GM19240 (cell line): ENCODE measurements around the gene NOC4L.

Source experiments
- DNase-seq: peaks from one replicate; pipeline ENCODE4 v3.0.0; 2011; ENCODE audit warnings: low spot score; ENCODE audit not compliant: insufficient read length

Gene NOC4L

GRCh38 chr12:132196873-132197390 is 52.7 kb downstream of the NOC4L start:
- DNase-seq = no peak

DNA sequence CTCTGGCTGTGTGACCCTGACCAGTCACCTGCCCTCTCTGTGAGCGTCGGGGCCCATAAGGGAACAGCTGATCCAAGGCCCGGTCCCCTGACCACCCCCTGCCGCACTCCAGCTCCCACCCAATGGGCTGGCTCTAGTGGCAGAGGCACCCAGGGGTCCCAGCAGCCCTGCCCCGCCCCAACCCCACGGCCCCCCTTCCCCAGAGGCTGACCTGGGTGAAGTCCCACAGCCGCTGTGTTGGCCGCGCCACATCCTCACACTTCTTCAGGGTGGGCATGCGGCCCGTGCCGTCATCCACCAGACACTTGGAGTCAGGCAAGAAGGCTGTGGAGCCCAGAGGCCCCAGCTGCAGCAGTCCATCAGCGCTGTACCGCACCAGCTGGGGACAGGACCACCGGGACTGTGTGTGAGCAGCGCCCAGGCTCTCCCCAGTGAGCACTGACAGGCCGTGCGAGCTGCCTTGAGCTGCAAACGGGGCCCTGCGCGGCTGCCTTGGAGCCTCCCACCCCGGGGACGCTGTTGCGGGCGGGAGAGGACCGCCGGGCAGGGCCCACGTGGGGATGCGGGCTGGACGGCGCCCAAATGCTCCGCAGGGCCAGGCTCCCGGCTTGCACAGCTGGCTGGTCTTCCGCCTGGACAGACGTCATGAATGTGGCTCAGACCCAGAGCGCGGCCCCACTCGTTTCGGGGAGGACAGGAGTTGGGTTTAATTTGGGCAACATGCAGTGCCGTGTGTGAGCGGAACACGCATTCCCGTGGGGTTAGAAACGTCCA is 53.5 kb downstream of the NOC4L start:
- no peak for DNase-seq

DNA sequence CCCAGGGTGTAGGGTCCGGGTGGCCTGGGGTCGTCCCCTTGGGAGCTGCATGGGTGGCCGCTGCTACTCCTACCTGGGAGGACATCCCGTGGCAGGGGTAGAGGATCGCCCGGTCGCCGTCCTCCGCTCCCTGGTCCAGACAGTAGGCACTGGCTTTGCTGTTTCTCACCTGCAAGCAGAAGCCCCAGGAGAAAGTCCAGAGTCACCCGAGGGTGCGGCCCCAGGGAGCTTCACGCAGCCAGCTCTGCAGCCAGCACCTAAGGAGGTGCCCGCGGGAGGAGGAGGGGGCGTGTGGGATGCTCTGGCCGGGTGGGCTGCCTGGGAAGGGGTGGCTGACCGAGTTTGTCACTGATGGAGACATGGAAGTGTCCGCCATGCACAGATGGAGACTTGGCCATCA is 54.8 kb downstream of the NOC4L start:
- DNase-seq = no peak

DNA sequence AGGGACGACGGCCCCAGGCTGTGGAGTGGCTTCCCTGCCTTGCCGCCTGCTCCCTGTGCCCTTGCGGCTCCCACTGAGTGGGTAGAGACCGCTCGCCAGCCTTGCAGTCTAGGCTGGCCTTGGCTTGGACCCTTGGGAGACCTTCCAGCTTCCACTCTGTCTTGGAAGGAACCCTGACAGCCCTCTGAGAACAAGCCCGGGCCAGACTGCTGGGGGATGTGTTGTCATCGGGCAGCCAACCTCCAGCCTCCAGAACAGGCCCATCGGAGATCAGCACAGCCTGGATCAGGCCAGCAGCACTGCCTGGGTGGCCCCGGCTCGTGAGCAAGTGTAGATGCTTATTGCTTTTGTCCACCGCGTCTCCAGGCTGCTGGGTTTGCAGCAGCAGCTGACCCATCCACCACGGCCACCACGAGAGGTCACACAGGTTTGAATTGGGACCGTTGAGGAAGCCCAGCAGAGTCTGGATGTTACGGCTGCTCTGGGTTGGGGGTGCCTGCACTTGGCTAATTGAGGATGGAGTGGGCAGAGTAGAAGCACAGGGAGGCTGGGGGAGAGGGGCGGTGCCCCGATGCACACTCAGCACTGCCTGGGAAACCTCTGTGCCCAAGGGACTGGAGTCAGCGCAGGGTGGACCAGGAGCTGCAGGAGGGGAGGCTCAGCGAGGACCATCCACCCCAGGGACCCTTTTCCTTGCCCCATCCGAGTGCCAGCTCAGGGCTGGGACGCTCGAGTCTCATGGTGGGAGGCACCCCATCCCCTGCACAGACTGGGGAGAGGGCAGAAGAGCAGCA is 55.5 kb downstream of the NOC4L start:
- no peak for DNase-seq

DNA sequence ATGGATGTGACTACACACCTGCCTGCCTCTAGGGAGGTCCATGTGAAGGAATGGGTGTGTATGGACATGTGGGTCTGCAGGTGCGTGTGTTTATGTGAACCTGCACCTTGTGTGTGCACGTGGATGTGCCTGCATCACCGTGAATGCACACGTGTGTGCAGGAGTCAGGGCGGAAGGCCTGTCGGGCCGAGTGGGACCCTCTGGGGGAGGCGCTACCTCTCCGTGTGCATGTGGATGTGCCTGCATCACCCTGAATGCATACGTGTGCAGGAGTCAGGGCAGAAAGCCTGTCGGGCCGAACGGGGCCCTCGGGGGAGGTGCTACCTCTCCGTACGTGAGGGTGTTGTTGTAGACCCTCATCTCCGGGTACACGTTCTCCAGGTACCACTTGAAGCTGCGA is 56.5 kb downstream of the NOC4L start:
- DNase-seq = no peak

DNA sequence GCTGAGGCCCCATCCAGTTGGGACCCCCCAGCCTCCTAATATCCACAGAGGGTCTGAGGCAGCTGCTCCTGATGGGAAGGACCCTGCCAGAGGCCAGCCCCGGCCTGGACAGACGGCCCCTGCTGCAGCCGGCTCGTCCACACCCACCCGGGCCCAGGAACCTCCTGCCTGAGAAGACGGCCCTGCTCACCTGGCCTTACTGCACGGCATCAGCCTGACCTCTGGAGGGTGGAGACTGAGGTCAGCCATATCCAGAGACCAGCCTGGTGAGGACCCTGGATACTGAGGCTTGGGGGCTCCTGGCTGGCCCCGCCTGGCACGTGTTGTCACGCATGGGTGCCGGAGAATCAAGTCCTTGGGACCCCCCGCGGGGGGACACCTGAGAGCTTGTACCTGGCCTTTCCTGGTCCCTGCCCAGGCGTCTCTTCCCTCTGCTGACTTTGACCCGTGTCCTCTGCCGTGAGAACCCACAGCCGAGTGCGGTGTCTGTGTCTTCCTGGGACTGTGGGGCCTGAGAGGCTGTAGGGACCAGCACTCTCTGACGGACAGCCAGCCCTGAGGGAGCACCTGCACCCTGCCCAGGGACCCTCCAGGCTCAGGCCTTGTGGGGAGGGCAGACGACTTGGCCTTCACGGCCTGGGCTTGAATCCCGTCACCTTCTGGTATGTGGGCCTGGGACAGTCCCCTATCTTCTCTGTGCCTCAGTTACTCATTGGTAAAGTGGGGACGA is 57.3 kb downstream of the NOC4L start:
- DNase-seq = no peak
